ENCODE results near the gene CHAT. TPM values are rescaled to one million over a fixed set of nuclear protein-coding genes. Genes with fewer than 3 reads are reported as not detected.

CHAT gene
- polyA plus RNA-seq, 3 donors from 2014 or later, result not detected

- H3K4me3 Mint-ChIP-seq, result no peak overlapping the region
- H3K27ac Mint-ChIP-seq, result no peak overlapping the region
- peaks cover 0 to 2% (median 0%) of the 10 kb centered on the region in 6 donors for H3K9me3 Mint-ChIP-seq
- H3K4me1 Mint-ChIP-seq, result no peaks in the 10 kb centered on the region
- H3K36me3 Mint-ChIP-seq, result no peaks in the 10 kb centered on the region
- no peak for DNase-seq
- H3K27me3 Mint-ChIP-seq (ENCODE audit: low read depth in 3 of 3), result peaks cover 0 to 3% (median 1%) of the 10 kb centered on the region in 3 donors
Observed at GRCh38 chr10:49633327-49634068, 19.7 kb downstream of the CHAT start.

- Mint-ChIP-seq H3K27ac (no peak overlapping the region), H3K9me3 (peaks cover 0 to 2% (median 0%) of the 10 kb centered on the region in 6 donors), H3K27me3 (ENCODE audit: low read depth in 3 of 3) (peaks cover 0 to 3% (median 1%) of the 10 kb centered on the region in 3 donors), H3K4me1 (no peaks in the 10 kb centered on the region), H3K36me3 (no peaks in the 10 kb centered on the region), H3K4me3 (no peak overlapping the region)
- DNase-seq, result no peak
Observed at GRCh38 chr10:49634069-49634660, 20.3 kb downstream of the CHAT start.

- Mint-ChIP-seq H3K4me3 (no peak overlapping the region), H3K4me1 (no peaks in the 10 kb centered on the region), H3K9me3 (no peaks in the 10 kb centered on the region), H3K27me3 (ENCODE audit: low read depth in 3 of 3) (peaks cover 2 to 5% (median 4%) of the 10 kb centered on the region in 3 donors), H3K36me3 (no peaks in the 10 kb centered on the region), H3K27ac (no peak overlapping the region)
- DNase-seq, result no peak
Observed at GRCh38 chr10:49642311-49642710, 28.5 kb downstream of the CHAT start.

DNA sequence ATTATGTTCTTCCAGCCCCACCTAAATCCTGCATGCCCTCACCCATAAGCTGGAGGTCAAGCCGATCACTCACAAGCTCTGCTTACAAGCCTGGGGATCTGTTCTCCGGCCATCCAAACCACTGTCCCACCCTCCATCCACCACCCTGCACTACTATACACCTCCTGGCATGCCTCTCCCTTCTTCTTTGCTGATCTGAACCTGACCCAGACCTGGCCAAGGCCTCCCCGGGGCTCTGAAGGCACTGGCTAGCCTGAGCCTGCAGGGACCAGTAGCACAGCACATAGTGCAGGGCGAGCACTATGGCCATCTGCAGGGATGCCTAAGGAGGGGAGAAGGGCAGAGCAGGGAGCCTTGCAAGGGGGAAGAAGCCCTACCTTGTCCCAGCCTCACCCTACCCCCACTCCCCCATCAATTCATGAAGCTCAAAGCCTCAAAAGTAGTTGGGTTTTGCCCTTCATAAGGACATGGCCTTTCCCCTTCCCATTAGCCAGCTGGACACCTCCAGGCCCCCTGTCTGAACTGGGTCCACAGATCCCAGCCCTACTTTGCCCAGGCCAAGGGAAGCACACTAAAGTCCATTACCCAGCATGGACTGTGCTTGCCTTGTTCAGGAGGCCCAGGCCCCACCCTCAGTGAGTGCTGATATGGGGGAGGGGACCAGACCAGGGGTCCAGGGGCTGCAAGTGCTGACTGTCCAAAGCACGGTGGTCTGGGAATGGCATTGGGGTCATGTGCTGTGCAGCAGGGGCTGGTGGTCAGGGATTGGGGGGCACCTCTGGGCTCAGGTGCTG lies 29.6 kb downstream of the CHAT start:
- Mint-ChIP-seq H3K36me3 (no peaks in the 10 kb centered on the region), H3K27me3 (ENCODE audit: low read depth in 3 of 3) (peaks cover 2 to 4% (median 2%) of the 10 kb centered on the region in 3 donors), H3K4me3 (no peak overlapping the region), H3K4me1 (no peaks in the 10 kb centered on the region), H3K27ac (no peak overlapping the region), H3K9me3 (no peaks in the 10 kb centered on the region)
- DNase-seq, result no peak

GRCh38 chr10:49644035-49644646 lies 30.3 kb downstream of the CHAT start:
- DNase-seq, result no peak
- no peak overlapping the region for H3K27ac Mint-ChIP-seq
- H3K9me3 Mint-ChIP-seq, result no peaks in the 10 kb centered on the region
- no peak overlapping the region for H3K4me3 Mint-ChIP-seq
- no peaks in the 10 kb centered on the region for H3K36me3 Mint-ChIP-seq
- H3K4me1 Mint-ChIP-seq, result no peaks in the 10 kb centered on the region
- H3K27me3 Mint-ChIP-seq (ENCODE audit: low read depth in 3 of 3), result peaks cover 2 to 4% (median 2%) of the 10 kb centered on the region in 3 donors

- Mint-ChIP-seq H3K4me3 (no peak overlapping the region), H3K36me3 (no peaks in the 10 kb centered on the region)
Observed at GRCh38 chr10:49645417-49645816, 31.6 kb downstream of the CHAT start.

DNA sequence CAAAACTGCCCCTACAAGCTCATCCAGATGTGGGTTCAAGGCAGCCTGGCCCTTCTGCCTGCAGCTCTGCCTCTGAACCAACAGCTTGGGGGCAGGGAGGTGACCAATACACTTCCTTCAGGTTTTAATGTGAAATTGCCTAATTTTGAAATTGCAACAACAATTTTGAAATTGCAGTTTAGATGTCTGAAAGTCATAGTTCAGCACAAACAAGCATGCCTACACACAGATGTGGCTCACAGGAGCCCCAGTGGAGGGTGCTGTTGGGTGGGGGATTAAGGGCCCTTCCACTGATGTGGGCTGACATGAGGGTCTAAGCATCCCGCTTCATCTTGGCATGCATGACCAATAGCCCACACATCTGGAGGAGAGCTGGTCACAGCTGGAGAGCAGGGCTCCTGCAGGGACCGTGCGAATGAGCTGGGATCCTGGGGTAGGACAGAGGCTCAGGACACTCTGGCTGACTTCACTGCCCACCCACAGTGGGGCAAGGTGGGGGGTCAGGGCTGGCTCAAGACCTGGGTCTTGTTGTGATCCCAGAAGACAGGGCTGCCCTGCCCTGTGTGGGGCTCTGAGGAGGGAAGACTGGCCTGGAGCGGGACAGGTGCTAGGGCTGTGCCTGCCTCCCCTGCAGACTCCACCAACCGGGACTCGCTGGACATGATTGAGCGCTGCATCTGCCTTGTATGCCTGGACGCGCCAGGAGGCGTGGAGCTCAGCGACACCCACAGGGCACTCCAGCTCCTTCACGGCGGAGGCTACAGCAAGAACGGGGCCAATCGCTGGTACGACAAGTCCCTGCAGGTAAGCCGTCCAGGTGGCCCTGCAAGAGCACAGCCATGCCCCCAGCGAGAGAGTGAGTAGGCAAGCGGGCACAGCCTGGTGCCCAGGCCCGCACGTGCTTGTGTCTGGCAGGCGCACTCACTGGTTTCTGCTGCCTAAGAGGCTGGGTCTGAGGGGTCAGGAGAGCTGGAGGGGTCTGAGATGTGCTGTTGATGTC lies 32.3 kb downstream of the CHAT start:
- DNase-seq, result no peak
- Mint-ChIP-seq H3K4me1 (no peaks in the 10 kb centered on the region), H3K9me3 (no peaks in the 10 kb centered on the region), H3K27me3 (ENCODE audit: low read depth in 3 of 3) (peaks cover 0 to 2% (median 2%) of the 10 kb centered on the region in 3 donors), H3K36me3 (no peaks in the 10 kb centered on the region), H3K27ac (no peak overlapping the region), H3K4me3 (no peak overlapping the region)

More at GRCh38 chr10:49645417-49645816, 31.6 kb downstream of the CHAT start:
- no peak for DNase-seq
- Mint-ChIP-seq H3K27me3 (ENCODE audit: low read depth in 3 of 3) (peaks cover 1 to 2% (median 2%) of the 10 kb centered on the region in 3 donors), H3K9me3 (no peaks in the 10 kb centered on the region), H3K4me1 (no peaks in the 10 kb centered on the region), H3K27ac (no peak overlapping the region)

GRCh38 chr10:49647554-49647953 lies 33.7 kb downstream of the CHAT start:
- no peaks in the 10 kb centered on the region for H3K36me3 Mint-ChIP-seq
- DNase-seq, result no peak
- no peak overlapping the region for H3K27ac Mint-ChIP-seq

GRCh38 chr10:49647985-49648795 lies 34.4 kb downstream of the CHAT start:
- no peak overlapping the region for H3K27ac Mint-ChIP-seq
- no peaks in the 10 kb centered on the region for H3K4me1 Mint-ChIP-seq
- no peaks in the 10 kb centered on the region for H3K36me3 Mint-ChIP-seq
- DNase-seq, result no peak
- H3K9me3 Mint-ChIP-seq, result no peaks in the 10 kb centered on the region
- no peak overlapping the region for H3K4me3 Mint-ChIP-seq
- peaks cover 0 to 6% (median 2%) of the 10 kb centered on the region in 3 donors for H3K27me3 Mint-ChIP-seq (ENCODE audit: low read depth in 3 of 3)

More at GRCh38 chr10:49647554-49647953, 33.7 kb downstream of the CHAT start:
- no peaks in the 10 kb centered on the region for H3K9me3 Mint-ChIP-seq
- peaks cover 0 to 2% (median 2%) of the 10 kb centered on the region in 3 donors for H3K27me3 Mint-ChIP-seq (ENCODE audit: low read depth in 3 of 3)
- no peak overlapping the region for H3K4me3 Mint-ChIP-seq
- no peaks in the 10 kb centered on the region for H3K4me1 Mint-ChIP-seq

DNA sequence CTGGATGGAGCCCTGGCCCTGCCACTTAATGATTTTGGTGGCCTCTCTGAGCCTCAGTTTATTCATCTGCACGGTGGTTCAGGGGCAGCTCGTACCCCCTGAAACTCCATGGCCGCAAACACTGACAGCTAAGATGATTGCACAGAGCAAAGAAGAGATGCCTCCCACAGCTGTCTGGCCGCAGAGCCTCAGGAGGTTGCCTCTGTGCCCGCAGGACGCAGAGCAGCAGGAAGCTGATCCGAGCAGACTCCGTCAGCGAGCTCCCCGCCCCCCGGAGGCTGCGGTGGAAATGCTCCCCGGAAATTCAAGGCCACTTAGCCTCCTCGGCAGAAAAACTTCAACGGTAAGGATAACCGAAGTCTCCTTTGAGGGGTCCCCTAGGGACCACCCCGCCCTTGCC lies 35.5 kb downstream of the CHAT start:
- no peak overlapping the region for H3K27ac Mint-ChIP-seq
- H3K36me3 Mint-ChIP-seq, result no peaks in the 10 kb centered on the region
- H3K9me3 Mint-ChIP-seq, result no peaks in the 10 kb centered on the region
- DNase-seq, result no peak
- H3K27me3 Mint-ChIP-seq (ENCODE audit: low read depth in 3 of 3), result peaks cover 2 to 7% (median 2%) of the 10 kb centered on the region in 3 donors
- H3K4me1 Mint-ChIP-seq, result no peaks in the 10 kb centered on the region
- H3K4me3 Mint-ChIP-seq, result no peak overlapping the region

DNA sequence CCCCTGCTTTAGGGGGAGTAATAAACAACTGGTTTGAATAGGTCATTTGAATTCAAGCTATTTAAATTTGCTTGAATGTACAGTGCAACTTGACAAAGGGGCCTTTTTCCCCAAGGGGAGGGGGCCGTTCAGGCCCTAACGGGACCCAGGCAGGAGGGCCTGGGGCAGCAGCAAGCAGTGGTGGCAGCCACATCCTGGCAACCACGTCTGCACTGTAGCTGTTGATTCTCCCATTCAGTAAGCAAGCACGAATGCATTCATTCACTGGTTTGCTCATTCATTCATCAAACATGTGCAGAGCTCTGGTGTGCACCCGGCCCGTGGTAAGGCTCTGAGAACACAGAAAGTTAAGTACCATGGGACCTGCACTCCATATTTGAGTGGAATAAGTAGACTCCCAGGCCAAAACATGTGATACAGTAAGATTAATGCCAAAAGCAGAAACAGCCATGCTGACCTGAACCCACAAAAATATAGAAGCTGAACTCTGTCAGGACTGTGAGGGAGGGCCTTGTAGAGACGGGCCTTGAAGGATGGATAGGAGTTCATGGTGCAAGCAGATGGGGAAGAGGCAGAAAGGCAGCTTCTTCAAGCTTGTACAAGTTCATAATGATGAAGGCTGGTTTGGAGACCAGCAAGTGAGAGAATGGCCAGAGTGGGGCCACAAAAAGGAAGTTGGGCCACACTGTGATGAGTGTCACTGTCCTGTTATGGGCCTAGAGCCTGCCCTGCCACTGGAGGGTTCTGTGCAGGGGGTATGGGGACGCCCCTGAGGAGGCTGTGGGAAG lies 36.3 kb downstream of the CHAT start:
- H3K27me3 Mint-ChIP-seq (ENCODE audit: low read depth in 3 of 3), result peaks cover 0 to 7% (median 2%) of the 10 kb centered on the region in 3 donors
- DNase-seq, result no peak
- no peaks in the 10 kb centered on the region for H3K36me3 Mint-ChIP-seq
- no peak overlapping the region for H3K4me3 Mint-ChIP-seq
- H3K9me3 Mint-ChIP-seq, result no peaks in the 10 kb centered on the region
- no peak overlapping the region for H3K27ac Mint-ChIP-seq
- no peaks in the 10 kb centered on the region for H3K4me1 Mint-ChIP-seq

GRCh38 chr10:49650724-49651034 lies 36.8 kb downstream of the CHAT start:
- Mint-ChIP-seq H3K4me3 (no peak overlapping the region), H3K9me3 (no peaks in the 10 kb centered on the region), H3K36me3 (no peaks in the 10 kb centered on the region), H3K27me3 (ENCODE audit: low read depth in 3 of 3) (peaks cover 0 to 7% (median 2%) of the 10 kb centered on the region in 3 donors), H3K4me1 (no peaks in the 10 kb centered on the region), H3K27ac (no peak overlapping the region)
- no peak for DNase-seq
